ENCODE measurements around the gene NOX3. TPM values are rescaled to one million over a fixed set of nuclear protein-coding genes. Genes with fewer than 3 reads are reported as not detected.

NOX3 gene
- total and polyA plus RNA-seq, 2 donors from 2014 or later = not detected

DNA sequence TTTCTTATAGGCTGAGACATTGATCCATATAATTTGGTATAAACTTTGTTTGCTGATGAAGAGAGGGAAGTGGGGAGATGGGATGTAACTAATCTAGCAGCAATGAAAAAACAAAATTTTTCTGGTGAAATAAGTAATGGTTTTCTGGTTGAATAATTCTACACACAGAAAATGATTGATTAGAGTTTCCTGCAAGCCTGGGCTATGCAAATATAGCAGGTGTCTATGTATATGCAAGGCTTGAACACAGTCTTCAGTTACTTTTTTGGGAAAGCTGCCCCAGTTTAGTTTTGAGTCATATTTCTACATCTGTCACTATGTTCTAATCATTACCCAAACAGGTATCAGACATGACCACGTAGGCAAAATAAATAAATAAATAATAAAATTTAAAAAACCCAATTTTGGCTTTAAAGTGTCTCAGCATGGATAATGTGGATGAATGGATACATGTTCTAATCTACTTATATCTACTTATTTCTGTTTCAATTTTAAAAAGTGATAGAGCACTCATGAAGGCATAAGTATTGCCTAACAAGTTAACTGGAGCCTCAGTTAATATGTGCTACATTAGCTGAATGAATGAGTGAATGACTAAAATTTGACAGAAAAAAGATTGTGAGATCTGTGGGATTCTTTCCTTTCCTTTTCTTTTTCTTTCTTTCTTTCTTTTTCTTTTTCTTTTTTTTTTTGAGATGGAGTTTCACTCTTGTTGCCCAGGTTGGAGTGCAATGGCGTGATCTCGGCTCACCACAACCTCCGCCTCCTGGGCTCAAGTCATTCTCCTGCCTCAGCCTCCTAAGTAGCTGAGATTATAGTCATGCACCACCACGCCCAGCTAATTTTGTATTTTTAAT is 104.1 kb downstream of the NOX3 start:
- peaks cover 0 to 6% (median 3%) of the 10 kb centered on the region in 3 donors for H3K9me3 ChIP-seq (ENCODE audit: control insufficient read depth in 2 of 3, insufficient read depth in 1 of 3, low read length in 3 of 3)
- intact Hi-C loops (cut with DNase I) = no loop called here
- H3K27ac ChIP-seq (ENCODE audit: low read depth in 2 of 2, low read length in 2 of 2) = no peak overlapping the region
- H3K4me3 ChIP-seq (ENCODE audit: low read length in 3 of 3) = no peak overlapping the region
- H3K4me1 ChIP-seq (ENCODE audit: control insufficient read depth in 2 of 3, insufficient read depth in 2 of 3, low read depth in 1 of 3, low read length in 3 of 3) = no peaks in the 10 kb centered on the region
- no peaks in the 10 kb centered on the region for H3K36me3 ChIP-seq (ENCODE audit: control insufficient read depth in 2 of 3, insufficient read depth in 3 of 3, low read length in 3 of 3)
- no peak for TF ChIP-seq CTCF (IDR thresholded peaks at IDR 0.05; ENCODE audit: borderline replicate concordance, extremely low read depth, insufficient read depth)
- FAIRE-seq = no peak
- no peak for DNase-seq
- H3K9ac ChIP-seq (ENCODE audit: low read length in 3 of 3) = no peak overlapping the region
- H3K27me3 ChIP-seq (ENCODE audit: control insufficient read depth, insufficient read depth, low read length) = no peaks in the 10 kb centered on the region

GRCh38 chr6:155349956-155350355 is 105.7 kb downstream of the NOX3 start:
- Histone ChIP-seq H3K9ac (ENCODE audit: low read length in 3 of 3) (no peak overlapping the region), H3K4me1 (ENCODE audit: control insufficient read depth in 2 of 3, insufficient read depth in 2 of 3, low read depth in 1 of 3, low read length in 3 of 3) (no peaks in the 10 kb centered on the region), H3K27me3 (ENCODE audit: control insufficient read depth, insufficient read depth, low read length) (no peaks in the 10 kb centered on the region), H3K27ac (ENCODE audit: low read depth in 2 of 2, low read length in 2 of 2) (no peak overlapping the region), H3K4me3 (ENCODE audit: low read length in 3 of 3) (no peak overlapping the region), H3K9me3 (ENCODE audit: control insufficient read depth in 2 of 3, insufficient read depth in 1 of 3, low read length in 3 of 3) (peaks cover 0 to 6% (median 3%) of the 10 kb centered on the region in 3 donors), H3K36me3 (ENCODE audit: control insufficient read depth in 2 of 3, insufficient read depth in 3 of 3, low read length in 3 of 3) (no peaks in the 10 kb centered on the region)
- TF ChIP-seq CTCF (IDR thresholded peaks at IDR 0.05; ENCODE audit: borderline replicate concordance, extremely low read depth, insufficient read depth) = no peak
- DNase-seq (no peak), FAIRE-seq (no peak)
- intact Hi-C loops (cut with DNase I) = no loop called here

DNA sequence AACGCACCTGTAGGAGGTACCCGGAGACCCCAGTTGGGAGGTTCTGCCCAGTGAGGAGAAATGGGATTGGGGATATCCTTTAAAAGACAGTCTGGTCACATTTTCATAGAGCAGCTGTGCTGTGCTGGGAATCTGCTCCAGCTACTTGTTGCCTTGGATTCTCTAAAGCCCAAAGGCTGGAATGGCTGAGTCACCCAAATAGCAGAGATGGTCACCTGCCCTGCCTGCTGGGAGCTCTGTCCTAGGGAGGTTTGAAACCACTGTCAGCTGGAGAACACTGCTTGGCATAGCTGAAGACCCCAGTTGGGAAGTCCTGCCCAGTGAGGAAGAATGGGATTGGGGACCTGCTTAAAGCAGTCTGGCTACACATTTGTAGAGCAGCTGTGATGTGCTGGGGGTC is 106.5 kb downstream of the NOX3 start:
- Histone ChIP-seq H3K9ac (ENCODE audit: low read length in 3 of 3) (no peak overlapping the region), H3K27ac (ENCODE audit: low read depth in 2 of 2, low read length in 2 of 2) (no peak overlapping the region), H3K9me3 (ENCODE audit: control insufficient read depth in 2 of 3, insufficient read depth in 1 of 3, low read length in 3 of 3) (peaks cover 0 to 3% (median 0%) of the 10 kb centered on the region in 3 donors), H3K36me3 (ENCODE audit: control insufficient read depth in 2 of 3, insufficient read depth in 3 of 3, low read length in 3 of 3) (no peaks in the 10 kb centered on the region), H3K27me3 (ENCODE audit: control insufficient read depth, insufficient read depth, low read length) (no peaks in the 10 kb centered on the region), H3K4me1 (ENCODE audit: control insufficient read depth in 2 of 3, insufficient read depth in 2 of 3, low read depth in 1 of 3, low read length in 3 of 3) (no peaks in the 10 kb centered on the region), H3K4me3 (ENCODE audit: low read length in 3 of 3) (no peak overlapping the region)
- FAIRE-seq = no peak
- intact Hi-C loops (cut with DNase I) = no loop called here
- TF ChIP-seq CTCF (IDR thresholded peaks at IDR 0.05; ENCODE audit: borderline replicate concordance, extremely low read depth, insufficient read depth) = no peak
- no peak for DNase-seq
